ENCODE data around the gene CDC7. TPM values are rescaled to one million over a fixed set of nuclear protein-coding genes. Genes with fewer than 3 reads are reported as not detected.

CDC7 gene
- total and polyA plus RNA-seq, 4 donors = 3.6 to 8.3 (median 4.6) TPM

DNA sequence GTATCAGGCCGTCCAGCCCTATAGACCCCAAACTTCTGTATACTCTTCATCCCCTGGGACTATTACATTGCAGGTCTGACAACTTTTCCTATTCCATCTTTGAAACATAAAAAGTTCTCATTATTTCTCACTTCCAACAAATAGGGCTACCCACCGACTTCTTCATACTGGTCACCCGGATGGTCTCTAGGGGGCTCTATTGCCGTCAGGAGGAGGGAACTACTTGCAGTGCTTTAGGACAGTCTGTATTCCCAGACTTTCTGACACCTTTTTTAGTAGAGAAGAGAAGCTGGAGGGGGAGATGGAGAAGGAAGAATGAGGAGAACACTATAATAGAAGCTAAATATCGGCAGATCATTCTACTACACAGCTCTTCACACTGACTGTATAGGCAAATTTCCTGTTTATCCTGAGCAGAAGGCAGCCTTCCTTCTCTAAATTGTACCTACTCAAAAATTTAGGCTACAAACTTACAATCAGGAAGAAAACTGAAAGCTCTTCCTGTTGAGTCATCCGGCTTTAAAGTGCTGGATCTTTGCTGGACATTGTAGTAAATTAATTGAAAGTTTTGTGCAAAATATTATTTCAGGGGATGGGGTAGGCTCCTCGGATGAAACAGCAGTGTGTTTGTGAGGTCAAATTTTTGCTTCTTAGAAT lies 54.6 kb downstream of the CDC7 start:
- Histone ChIP-seq H3K36me3 (ENCODE audit: control insufficient read depth in 4 of 4, insufficient read depth in 4 of 4, low read length in 4 of 4) (no peaks in the 10 kb centered on the region), H3K4me1 (ENCODE audit: control insufficient read depth in 5 of 5, insufficient read depth in 5 of 5, low read length in 5 of 5) (peaks cover 0 to 13% (median 2%) of the 10 kb centered on the region in 5 donors), H3K27ac (ENCODE audit: low read depth in 1 of 2, low read length in 1 of 2) (no peak overlapping the region), H3K27me3 (ENCODE audit: control insufficient read depth in 3 of 3, insufficient read depth in 3 of 3, low read length in 2 of 3) (no peaks in the 10 kb centered on the region), H3K4me3 (no peak overlapping the region), H3K9me3 (ENCODE audit: control insufficient read depth in 4 of 4, insufficient read depth in 3 of 4, low read length in 3 of 4) (no peaks in the 10 kb centered on the region), H3K9ac (ENCODE audit: insufficient read depth in 1 of 2, low read length in 2 of 2) (no peak overlapping the region)
- TF ChIP-seq CTCF (IDR thresholded peaks at IDR 0.05; ENCODE audit: control extremely low read depth, extremely low read depth) = no peak
- DNase-seq (peak in 2 of 3 donors; percentile 47 to 65), ATAC-seq (ENCODE audit: insufficient read depth, low FRiP score) (no peak)
- WGBS, 2 donors = 35 to 61% methylated on average over 7 of the region's 7 CpGs

- Histone ChIP-seq H3K27ac (ENCODE audit: low read depth in 1 of 2, low read length in 1 of 2) (peak overlapping the region in 1 of 2 donors; percentile 71), H3K9me3 (ENCODE audit: control insufficient read depth in 4 of 4, insufficient read depth in 3 of 4, low read length in 3 of 4) (no peaks in the 10 kb centered on the region), H3K4me1 (ENCODE audit: control insufficient read depth in 5 of 5, insufficient read depth in 5 of 5, low read length in 5 of 5) (peaks cover 0 to 13% (median 2%) of the 10 kb centered on the region in 5 donors), H3K4me3 (no peak overlapping the region), H3K9ac (ENCODE audit: insufficient read depth in 1 of 2, low read length in 2 of 2) (no peak overlapping the region), H3K27me3 (ENCODE audit: control insufficient read depth in 3 of 3, insufficient read depth in 3 of 3, low read length in 2 of 3) (no peaks in the 10 kb centered on the region), H3K36me3 (ENCODE audit: control insufficient read depth in 4 of 4, insufficient read depth in 4 of 4, low read length in 4 of 4) (no peaks in the 10 kb centered on the region)
- DNase-seq (no peak), ATAC-seq (ENCODE audit: insufficient read depth, low FRiP score) (no peak)
- 66 to 70% methylated on average over 7 of the region's 7 CpGs for WGBS, 2 donors
- no peak for TF ChIP-seq CTCF (IDR thresholded peaks at IDR 0.05; ENCODE audit: control extremely low read depth, extremely low read depth)
These were observed 55.3 kb downstream of the CDC7 start for GRCh38 chr1:91555821-91556531.

- DNase-seq (no peak), ATAC-seq (ENCODE audit: insufficient read depth, low FRiP score) (no peak)
- Histone ChIP-seq H3K9ac (ENCODE audit: insufficient read depth in 1 of 2, low read length in 2 of 2) (no peak overlapping the region), H3K27me3 (ENCODE audit: control insufficient read depth in 3 of 3, insufficient read depth in 3 of 3, low read length in 2 of 3) (no peaks in the 10 kb centered on the region), H3K36me3 (ENCODE audit: control insufficient read depth in 4 of 4, insufficient read depth in 4 of 4, low read length in 4 of 4) (no peaks in the 10 kb centered on the region), H3K4me3 (no peak overlapping the region), H3K9me3 (ENCODE audit: control insufficient read depth in 4 of 4, insufficient read depth in 3 of 4, low read length in 3 of 4) (no peaks in the 10 kb centered on the region), H3K4me1 (ENCODE audit: control insufficient read depth in 5 of 5, insufficient read depth in 5 of 5, low read length in 5 of 5) (peaks cover 0 to 13% (median 4%) of the 10 kb centered on the region in 5 donors), H3K27ac (ENCODE audit: low read depth in 1 of 2, low read length in 1 of 2) (peak overlapping the region in 1 of 2 donors; percentile 39)
- TF ChIP-seq CTCF (IDR thresholded peaks at IDR 0.05; ENCODE audit: control extremely low read depth, extremely low read depth) = no peak
- 90 to 96% methylated on average over 2 of the region's 2 CpGs for WGBS, 2 donors
These were observed 55.9 kb downstream of the CDC7 start for GRCh38 chr1:91556556-91556955.

All from lung (tissue), 12 donors.